Esophagus squamous epithelium (tissue), 5 donors: ENCODE measurements around the gene FIS1. TPM values are rescaled to one million over a fixed set of nuclear protein-coding genes. Genes with fewer than 3 reads are reported as not detected.

ENCODE experiments used
- DNase-seq: peaks from one replicate; lab custom pipeline; 2025; lab: John Stamatoyannopoulos, UW
- H3K27ac ChIP-seq, 4 donors: fragments of 200-600 bp; sonication (generic); one replicate each; pipeline ENCODE4 v1.5.1; 2016 to 2019; ENCODE audit warnings: mild to moderate bottlenecking in 1 of 4
- H3K27me3 ChIP-seq, 4 donors: fragments of 200-600 bp; sonication (generic); 1 replicate in 3 of 4; 2 replicates in 1 of 4; pipeline versions ENCODE4 v1.5.1 to v1.6.0; 2017 to 2021; ENCODE audit warnings: antibody characterized with exemption in 1 of 4
- H3K36me3 ChIP-seq, 3 donors: fragments of 200-600 bp; sonication (generic); one replicate each; pipeline ENCODE4 v1.5.1; 2016 to 2019
- H3K4me1 ChIP-seq, 3 donors: fragments of 200-600 bp; sonication (generic); one replicate each; pipeline ENCODE4 v1.5.1; 2017 to 2019
- H3K4me3 ChIP-seq, 4 donors: fragments of 200-600 bp; sonication (generic); 1 replicate in 3 of 4; 2 replicates in 1 of 4; pipeline ENCODE4 v1.5.1; 2016 to 2019; ENCODE audit warnings: mild to moderate bottlenecking in 2 of 4, moderate library complexity in 1 of 4
- H3K9me3 ChIP-seq, 3 donors: fragments of 200-600 bp; sonication (generic); one replicate each; pipeline ENCODE4 v1.5.1; 2016 to 2019
- CTCF ChIP-seq, 6 experiments: fragments of 450-650 bp in 4 of 6; fragments of 200-600 bp in 2 of 6; sonication (generic) in 2 of 6; IDR thresholded peaks; one replicate each; pipeline ENCODE4 v1.5.1; 2016 to 2019; ENCODE audit warnings: antibody characterized with exemption in 6 of 6, mild to moderate bottlenecking in 4 of 6, moderate library complexity in 4 of 6
- POLR2A ChIP-seq, 4 donors: fragments of 450-650 bp; IDR thresholded peaks; one replicate each; pipeline ENCODE4 v1.6.1; 2017; ENCODE audit warnings: antibody characterized with exemption in 4 of 4, mild to moderate bottlenecking in 4 of 4, moderate library complexity in 3 of 4
- WGBS, 2 donors: methylation state at CpG; one replicate each; pipeline ENCODE4 v1.1.5; 2018; 5-methylcytosine and 5-hydroxymethylcytosine counted together
- intact Hi-C: fragments of 100-400 bp; cut with DNase I; formaldehyde crosslinking; loops from one replicate; pipeline ENCODE4 v1.15.0; 2022
- total RNA-seq, 4 donors: library from RNA; depleted of rRNA; stranded (reverse); fragments of >200 nt; gene quantifications; one replicate each; pipeline ENCODE4 v1.1.0, GENCODE V29; 2016
- donor health status: DM: yes; HTN: yes; CAD: no.

Gene FIS1
- total RNA-seq, 4 donors from 2014 or later = 127 to 233 (median 145) TPM

DNA sequence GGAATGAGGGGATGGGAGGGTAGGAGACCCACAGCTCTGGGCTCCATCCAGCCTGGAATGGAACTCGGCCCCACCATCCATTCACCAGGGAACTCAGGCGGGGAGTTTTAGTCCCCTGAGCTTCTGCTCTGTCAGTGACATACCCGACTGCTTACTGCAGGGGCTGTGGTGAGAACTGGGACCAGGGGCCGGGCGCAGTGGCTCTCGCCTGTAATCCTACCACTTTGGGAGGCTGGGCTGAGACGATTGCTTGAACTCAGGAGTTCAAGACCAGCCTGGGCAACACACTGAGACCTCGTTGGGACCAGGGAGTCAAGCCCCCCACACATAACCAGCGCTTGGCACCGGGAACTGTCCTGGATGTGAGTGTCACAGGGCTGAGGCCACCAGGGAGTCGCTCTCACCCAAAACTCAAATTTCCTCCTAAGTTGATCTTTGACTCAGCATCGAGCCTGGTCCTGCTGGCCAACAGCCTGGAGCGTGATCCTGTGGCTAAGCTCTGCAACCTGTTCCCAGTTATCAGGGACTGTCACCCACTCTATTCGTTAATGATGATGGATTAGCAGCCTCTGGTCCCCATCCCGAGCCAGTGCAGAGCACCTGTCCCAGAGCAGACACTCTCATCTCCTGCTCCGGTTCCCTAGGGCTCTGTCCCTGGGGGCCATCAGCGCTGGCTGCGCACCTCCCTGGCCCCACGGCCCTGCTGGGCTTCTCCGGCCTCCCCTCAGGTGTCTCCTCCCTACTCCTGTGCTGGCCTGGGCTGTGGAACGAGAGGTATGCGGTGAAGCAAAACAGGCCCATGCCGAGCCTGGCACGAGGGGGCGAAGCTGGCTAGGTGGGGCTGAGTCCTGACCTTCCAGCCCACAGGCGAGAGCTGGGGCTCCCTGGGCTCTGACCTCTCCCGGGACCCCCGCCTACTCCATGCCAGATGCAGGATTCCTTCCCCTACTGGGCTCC lies 6.4 kb downstream of the FIS1 start:
- no peak for DNase-seq
- intact Hi-C loops = no loop called here
- Histone ChIP-seq H3K36me3 (peaks cover 0 to 59% (median 13%) of the 10 kb centered on the region in 3 donors), H3K9me3 (no peaks in the 10 kb centered on the region), H3K27me3 (no peaks in the 10 kb centered on the region), H3K4me3 (peak overlapping the region in 1 of 4 donors; percentile 51), H3K27ac (peak overlapping the region; percentile 55 to 85 (median 78)), H3K4me1 (peaks cover 4 to 89% (median 39%) of the 10 kb centered on the region in 3 donors)
- WGBS, 2 donors = 52 to 65% methylated on average over 3 to 9 of the region's 28 CpGs
- TF ChIP-seq CTCF (IDR thresholded peaks at IDR 0.05) (no peak), POLR2A (IDR thresholded peaks at IDR 0.05) (no peak)

DNA sequence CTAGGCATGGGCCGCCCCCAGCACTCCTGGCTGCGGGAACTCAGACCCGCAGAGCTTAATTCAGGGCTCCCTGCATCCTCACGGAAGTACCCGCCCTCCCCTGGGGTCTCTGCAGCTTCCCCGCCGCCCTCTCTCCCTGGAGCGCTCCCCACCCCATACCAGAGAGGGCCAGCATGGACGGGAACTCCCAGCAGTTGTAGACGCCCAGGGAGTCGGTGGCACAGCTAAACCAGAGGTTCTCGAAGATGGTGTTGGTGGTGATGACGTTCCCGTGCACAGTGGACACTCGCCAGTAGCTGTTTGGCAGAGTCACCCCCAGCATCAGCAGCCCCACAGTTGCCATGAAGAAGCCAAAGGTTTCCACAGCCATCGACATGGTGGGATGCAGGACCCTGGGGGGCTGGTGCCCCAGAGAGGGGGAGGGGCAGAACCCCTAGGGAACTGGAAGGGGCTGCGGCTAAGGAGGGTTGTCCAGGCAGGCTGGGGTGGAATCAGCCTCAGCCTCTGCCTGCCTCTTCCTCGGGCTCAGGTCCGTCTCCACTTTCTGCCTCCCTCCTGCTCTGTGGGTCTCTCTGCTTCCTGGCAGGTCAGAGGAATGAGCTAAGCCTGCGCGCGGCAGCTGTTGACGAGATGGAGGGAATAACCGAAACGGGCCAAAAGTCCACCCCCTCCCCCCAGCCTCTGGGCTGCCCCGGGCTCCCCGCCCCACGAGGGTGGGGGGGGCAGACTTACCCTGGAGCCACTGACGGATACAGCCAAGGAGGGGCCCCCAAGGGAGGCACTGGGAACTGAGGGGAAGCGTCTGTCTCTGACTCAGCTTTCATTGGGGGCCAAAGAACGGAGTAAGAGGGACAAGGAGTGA lies 7.4 kb downstream of the FIS1 start, which contains the start of gene CLDN15:
TSS of gene CLDN15 (minus strand) at position 597 of the 862 bp plus-strand sequence. CDS start at position 376, 221 bp downstream.
- H3K27ac ChIP-seq = peak within 1 kb of the TSS; percentile 55 to 85 (median 78)
- peaks cover 0 to 87% (median 31%) of the 10 kb centered on the region in 3 donors for H3K4me1 ChIP-seq
- no peaks in the 10 kb centered on the region for H3K27me3 ChIP-seq
- intact Hi-C loops = no loop called here
- H3K9me3 ChIP-seq = no peaks in the 10 kb centered on the region
- no peak for TF ChIP-seq POLR2A (IDR thresholded peaks at IDR 0.05)
- TF ChIP-seq CTCF (IDR thresholded peaks at IDR 0.05) = no peak
- peak within 1 kb of the TSS; percentile 1 to 51 (median 19) for H3K4me3 ChIP-seq
- 35 to 41% methylated on average over 3 to 4 of the region's 31 CpGs for WGBS, 2 donors
- DNase-seq = no peak
- peaks cover 0 to 59% (median 13%) of the 10 kb centered on the region in 3 donors for H3K36me3 ChIP-seq

DNA sequence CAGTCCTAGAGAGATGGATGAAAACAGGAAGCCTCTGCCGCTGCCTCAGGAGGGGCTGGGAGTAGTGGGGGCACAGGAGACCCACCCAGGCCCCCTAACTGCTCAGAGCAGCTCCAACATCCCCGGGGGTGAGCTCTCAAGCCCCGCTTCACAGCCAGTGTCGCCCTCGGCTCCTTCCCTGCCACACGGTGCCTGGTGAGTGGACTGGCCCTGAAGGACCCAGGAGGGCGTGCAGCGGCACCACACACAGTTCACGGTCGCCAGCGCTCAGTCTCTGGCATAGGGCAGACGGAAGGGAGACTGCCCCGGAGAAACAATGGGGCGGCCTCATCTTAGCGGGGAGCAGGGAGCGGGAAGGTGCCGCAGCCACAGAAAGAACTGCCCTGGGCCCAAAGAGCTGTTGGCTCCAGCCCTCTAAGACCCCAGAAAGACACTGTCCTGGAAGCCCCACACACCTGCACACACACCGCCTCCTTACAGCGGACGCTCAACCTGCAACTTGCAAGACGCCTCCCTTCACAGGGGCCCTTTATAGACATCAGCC lies 8.5 kb downstream of the FIS1 start:
- H3K27ac ChIP-seq = peak overlapping the region in 2 of 4 donors; percentile 81 to 85

GRCh38 chr7:101235522-101235921 lies 9.4 kb downstream of the FIS1 start:
- 74% methylated on average over 6 of the region's 9 CpGs; no CpG with 5 or more reads in 1 of the 2 donors for WGBS, 2 donors

More for the DNA sequence above, 8.5 kb downstream of the FIS1 start:
- Histone ChIP-seq H3K27me3 (no peaks in the 10 kb centered on the region), H3K4me1 (peaks cover 7 to 87% (median 32%) of the 10 kb centered on the region in 3 donors), H3K4me3 (peak overlapping the region in 2 of 4 donors; percentile 25 to 51), H3K9me3 (no peaks in the 10 kb centered on the region), H3K36me3 (peaks cover 0 to 59% (median 13%) of the 10 kb centered on the region in 3 donors)
- 77 to 92% methylated on average over 3 to 5 of the region's 21 CpGs for WGBS, 2 donors
- TF ChIP-seq POLR2A (IDR thresholded peaks at IDR 0.05) (no peak), CTCF (IDR thresholded peaks at IDR 0.05) (no peak)
- intact Hi-C loops = no loop called here
- no peak for DNase-seq

More at GRCh38 chr7:101235522-101235921, 9.4 kb downstream of the FIS1 start:
- Histone ChIP-seq H3K27me3 (no peaks in the 10 kb centered on the region), H3K36me3 (peaks cover 0 to 51% (median 11%) of the 10 kb centered on the region in 3 donors), H3K27ac (no peak overlapping the region), H3K9me3 (no peaks in the 10 kb centered on the region), H3K4me3 (no peak overlapping the region), H3K4me1 (peaks cover 7 to 79% (median 23%) of the 10 kb centered on the region in 3 donors)
- no peak for TF ChIP-seq CTCF (IDR thresholded peaks at IDR 0.05)
- no peak for TF ChIP-seq POLR2A (IDR thresholded peaks at IDR 0.05)
- no peak for DNase-seq
- intact Hi-C loops = no loop called here
